ENCODE data around the gene HBB.

Gene HBB

DNA sequence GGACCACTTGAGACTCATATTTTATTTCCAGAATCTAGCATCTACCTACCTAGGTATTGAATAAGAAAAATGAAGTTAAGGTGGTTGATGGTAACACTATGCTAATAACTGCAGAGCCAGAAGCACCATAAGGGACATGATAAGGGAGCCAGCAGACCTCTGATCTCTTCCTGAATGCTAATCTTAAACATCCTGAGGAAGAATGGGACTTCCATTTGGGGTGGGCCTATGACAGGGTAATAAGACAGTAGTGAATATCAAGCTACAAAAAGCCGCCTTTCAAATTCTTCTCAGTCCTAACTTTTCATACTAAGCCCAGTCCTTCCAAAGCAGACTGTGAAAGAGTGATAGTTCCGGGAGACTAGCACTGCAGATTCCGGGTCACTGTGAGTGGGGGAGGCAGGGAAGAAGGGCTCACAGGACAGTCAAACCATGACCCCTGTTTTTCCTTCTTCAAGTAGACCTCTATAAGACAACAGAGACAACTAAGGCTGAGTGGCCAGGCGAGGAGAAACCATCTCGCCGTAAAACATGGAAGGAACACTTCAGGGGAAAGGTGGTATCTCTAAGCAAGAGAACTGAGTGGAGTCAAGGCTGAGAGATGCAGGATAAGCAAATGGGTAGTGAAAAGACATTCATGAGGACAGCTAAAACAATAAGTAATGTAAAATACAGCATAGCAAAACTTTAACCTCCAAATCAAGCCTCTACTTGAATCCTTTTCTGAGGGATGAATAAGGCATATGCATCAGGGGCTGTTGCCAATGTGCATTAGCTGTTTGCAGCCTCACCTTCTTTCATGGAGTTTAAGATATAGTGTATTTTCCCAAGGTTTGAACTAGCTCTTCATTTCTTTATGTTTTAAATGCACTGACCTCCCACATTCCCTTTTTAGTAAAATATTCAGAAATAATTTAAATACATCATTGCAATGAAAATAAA is 2.1 kb downstream of the HBB start:
- DNase-seq = no peak

DNA sequence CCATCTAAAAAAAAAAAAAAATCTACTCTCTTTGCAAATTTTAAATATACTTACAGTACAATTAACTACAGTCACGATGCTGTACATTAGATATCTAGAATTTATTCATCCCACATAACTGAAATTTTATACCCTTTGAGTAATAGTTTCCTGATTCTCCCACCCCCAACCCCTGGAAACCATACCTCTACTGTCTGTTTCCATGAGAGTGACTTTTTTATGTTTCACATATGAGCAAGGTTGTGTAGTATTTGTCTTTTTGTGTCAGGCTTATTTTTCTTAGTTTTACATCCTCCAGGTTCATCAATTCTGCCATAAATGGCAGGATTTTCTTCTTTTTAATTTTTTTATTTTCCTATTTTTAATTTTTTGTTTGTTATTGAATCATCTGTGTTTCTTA is 3.2 kb downstream of the HBB start:
- DNase-seq = no peak

DNA sequence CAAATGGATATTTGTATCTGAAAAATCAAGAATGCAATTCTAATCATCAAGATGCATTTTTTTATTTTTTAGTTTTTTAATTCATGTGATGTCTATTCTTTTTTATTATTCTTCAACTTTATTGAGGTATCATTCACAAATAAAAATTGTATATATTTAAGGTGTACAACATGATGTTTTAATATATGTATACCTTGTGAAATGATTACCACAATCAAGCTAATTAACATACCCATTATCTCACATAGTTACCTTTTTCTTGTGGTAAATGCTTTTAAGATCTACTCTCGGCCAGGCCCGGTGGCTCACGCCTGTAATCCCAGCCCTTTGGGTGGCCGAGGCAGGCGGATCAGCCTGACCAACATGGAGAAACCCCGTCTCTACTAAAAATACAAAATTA is 3.7 kb downstream of the HBB start:
- no peak for DNase-seq

DNA sequence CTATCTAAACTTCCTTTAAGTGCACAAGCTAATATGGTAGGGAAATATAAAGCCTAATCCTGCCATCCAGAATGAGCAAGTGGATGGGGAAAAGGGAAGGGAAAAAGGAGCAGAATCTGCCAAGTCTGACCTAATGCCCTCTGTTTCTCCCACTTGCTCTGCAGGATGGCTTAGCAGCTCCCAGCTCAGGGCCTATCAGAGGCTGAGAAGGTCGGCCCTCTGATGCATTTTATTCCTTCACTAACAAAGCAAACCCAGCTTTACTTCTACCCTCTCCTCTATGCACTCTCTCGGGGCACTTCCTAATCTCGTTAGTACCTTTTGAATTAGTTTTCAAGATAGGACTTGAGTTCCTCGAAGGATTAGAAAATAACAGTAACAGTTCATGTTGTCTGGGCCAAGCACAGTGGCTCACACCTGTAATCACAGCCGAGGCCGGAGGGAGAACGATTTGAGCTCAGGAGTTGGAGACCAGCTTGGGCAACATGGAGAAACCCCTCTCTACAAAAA is 16.4 kb downstream of the HBB start:
- DNase-seq = no peak

DNA sequence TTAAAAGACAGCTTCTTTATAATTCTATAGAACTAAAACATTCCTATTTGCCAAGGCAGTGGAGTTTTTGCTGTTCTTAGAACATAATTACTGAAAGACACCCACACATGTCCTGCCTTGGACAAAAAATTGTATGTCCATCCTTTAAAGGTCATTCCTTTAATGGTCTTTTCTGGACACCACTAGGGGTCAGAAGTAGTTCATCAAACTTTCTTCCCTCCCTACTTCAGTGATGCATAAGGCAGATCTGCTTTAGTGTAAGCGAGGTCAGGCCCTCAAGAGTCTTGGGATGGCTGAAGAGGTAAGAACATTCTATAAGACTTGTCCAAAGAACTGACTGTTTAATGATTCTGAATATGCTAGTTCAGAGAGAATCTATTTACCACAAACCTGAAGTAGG is 22.1 kb downstream of the HBB start:
- no peak for DNase-seq

DNA sequence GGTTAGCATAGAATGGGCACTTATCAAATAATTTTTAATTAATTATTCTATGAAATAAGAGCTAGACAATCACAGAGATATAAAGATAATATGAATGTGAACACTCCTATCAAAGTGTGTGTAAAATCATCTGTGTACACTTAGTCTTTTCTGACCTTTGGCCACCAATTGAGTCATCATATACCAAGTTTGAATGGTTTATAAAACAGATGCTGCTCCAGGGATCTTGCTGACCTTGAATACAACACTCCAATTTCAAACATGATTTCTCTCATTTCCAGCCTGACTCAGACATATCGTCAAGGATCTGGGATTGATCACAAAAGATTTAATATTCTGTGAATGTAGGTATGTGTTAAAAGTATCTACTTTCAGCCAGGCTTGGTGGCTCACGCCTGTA is 23.5 kb downstream of the HBB start:
- no peak for DNase-seq

DNA sequence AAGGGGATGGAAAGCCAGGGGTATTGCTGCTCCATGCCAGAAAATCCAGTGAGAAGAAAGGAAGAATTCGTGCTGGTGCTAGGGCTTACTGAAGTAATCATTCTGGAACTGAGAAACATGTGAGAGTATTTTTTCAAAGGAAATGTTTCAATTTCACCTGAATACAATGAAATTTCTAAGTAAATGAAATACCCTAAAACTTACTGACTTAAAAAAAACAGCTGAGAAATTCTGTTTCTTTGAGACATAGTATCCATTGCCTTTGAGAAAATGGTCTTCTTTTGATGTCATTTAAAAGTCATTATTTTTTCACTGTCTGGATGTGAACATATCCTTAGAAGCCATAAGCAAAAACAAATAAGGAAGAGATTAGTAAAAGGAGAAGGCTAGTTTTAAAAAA is 26.3 kb downstream of the HBB start, which contains the start of gene OR51V1:
TSS of gene OR51V1 (minus strand) at position 101 of the 400 bp plus-strand sequence. CDS start at position 101, 0 bp downstream.
- DNase-seq = no peak

DNA sequence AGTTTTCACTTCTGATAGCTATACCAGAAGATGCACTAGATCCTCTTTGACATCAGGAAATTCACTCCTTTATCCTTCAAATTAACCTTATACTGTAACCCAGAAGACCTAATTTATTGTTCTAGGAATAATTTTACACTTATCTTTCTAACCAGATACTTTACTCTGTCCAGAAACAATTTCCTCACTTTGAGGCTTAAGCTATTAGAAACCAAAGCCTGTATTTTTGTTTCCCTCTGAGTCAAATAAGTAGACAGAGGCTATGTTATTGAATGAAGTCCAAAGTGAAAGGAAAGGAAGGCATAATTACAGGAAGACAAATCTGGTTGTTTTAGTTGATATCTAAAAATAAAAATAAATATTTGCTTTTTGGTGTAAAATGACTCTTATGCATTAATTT is 28.6 kb downstream of the HBB start:
- no peak for DNase-seq

DNA sequence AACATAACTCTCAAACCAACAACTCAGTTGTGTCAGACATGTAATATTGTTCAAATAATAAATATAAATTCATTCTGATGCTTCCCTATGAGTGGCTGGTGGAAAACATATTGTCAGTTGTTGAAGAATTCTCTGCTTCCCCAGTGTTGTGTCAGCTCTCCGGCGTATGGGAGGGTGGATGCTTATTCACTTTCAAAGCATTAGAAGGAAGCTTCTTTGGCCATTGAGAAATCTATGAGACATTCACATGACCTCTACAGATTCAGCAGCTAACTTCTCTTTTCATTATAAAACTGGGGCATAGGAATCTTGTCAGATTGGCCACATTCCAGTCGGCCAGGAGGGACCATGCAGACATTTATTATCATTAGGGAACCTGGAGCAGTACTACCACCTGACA is 29.3 kb downstream of the HBB start:
- DNase-seq = no peak

DNA sequence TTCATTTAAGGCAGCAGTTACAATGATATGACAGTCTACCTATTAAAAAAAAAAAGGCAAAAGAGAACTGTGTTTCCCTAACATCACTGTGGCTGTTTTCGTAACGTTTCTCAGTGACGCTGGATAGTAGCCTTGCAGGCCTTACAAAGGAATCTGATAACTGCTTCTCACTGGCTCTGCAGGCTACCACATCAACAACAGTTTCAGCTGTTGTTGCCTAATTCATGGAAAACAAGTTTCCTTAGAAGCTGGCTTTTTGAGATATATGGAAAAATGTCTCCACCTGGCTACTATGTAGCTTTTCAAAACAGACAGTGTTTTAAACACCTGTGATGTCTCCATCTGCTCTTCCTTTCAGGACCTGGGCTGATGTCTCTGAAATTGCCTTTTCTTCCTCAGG is 30.1 kb downstream of the HBB start:
- no peak for DNase-seq

DNA sequence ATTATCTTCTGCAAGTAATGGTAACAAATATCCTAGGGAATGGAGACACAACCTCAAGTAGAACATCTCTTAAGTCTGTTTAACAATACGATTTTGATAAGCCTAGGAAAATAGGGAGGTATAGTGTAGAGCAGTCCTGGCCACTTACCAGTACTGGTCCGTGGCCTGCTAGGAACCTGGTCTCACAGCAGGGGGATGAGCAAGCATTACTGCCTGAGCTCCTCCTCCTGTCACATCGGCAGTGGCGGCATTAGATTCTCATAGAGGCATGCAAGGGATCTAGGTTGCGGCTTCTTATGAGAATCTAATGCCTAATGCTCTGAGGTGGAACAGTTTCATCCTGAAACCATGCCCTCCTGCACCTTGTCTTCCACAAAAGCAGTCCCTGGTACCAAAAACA is 30.8 kb downstream of the HBB start:
- no peak for DNase-seq

DNA sequence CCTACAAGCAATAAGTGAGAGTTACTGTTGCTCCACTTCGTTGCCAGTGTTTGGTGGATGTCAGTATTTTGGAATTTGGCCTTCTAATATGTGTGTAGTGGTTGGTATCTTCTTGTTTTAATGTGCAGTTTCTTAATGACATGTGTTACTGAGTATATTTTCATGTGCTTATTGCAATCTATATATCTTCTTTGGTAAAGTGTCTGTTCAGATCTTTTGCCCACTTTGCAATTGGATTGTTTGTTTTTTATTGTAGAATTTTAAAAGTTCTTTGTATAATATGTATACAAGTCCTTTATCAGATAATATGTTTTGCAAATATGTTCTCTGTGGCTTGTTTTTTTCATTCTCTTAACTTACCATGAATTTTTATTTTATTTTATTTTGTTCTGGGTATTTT is 34.1 kb downstream of the HBB start:
- no peak for DNase-seq

DNA sequence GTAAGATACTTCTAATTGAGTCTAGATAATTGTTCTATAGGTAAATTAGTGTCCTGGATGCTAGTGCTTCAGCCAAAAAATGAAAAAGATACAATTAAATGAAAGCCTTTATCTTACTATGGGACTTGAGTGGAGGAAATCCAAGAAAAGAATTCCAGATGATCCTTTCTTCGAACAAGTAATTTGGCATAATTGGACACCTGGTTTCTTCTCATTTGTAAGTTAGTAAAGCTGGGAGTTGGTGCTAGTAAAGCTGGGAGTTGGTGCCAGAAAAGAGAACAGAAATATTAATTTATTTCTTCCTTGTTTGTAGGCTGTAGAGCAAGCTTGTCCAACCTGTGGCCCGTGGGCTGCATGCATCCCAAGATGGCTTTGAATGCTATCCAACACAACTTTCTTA is 38.7 kb downstream of the HBB start:
- no peak for DNase-seq

DNA sequence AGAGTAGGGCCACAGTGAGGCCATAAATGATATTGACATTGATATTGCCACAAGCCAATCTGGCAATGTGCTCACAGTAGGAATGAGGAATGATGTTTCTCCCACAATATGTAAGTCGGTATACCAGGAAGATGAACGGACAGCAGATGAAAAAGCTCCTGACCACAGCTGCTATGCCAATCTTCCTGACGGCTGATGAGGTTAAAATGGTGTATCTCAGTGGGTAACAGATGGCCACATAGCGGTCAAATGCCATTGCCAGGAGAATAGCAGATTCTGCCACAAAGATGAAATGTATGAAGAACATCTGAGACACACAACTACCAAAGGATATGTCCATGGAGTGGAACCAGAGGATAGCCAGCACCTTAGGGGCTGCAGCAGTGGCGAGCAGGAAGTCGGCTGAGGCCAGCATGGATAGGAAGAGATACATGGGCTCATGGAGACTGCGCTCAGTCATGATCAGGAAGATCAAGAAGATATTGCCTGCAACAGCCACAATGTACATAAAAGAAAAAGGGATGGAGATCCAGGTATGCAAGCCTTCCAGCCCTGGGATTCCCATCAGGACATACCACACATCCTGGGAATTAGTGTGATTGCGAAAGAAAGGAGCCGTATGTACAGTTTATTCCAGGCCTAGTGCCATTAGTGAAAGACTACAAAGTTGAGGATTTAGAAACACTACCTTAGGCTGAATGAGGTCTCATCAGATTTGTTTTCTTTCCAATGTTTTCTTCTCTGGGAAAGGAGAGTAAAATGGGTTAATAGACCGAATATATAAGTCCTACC is 48.6 kb downstream of the HBB start:
- no peak for DNase-seq

Measured in stimulated activated CD4-positive, alpha-beta T cell treated with anti-CD3 and anti-CD28 coated beads, Interleukin-4, amount 100 ng/mL, for 1 hour (primary cell).